Sciatic nerve (tissue), 2 donors: Measurements from ENCODE around the gene PSMD8. TPM values are rescaled to one million over a fixed set of nuclear protein-coding genes. Genes with fewer than 3 reads are reported as not detected.

Experiments
- ATAC-seq: fragments of 200-7000 bp; cut with Tn5 transposase; one replicate; pipeline ENCODE4 v1.9.1; 2020; ENCODE audit warnings: mild to moderate bottlenecking, moderate library complexity
- DNase-seq: peaks from one replicate; pipeline ENCODE4 v3.0.0-alpha.2; 2020; ENCODE audit warnings: low spot score
- intact Hi-C: fragments of 100-400 bp; cut with DNase I; formaldehyde crosslinking; loops from one replicate; pipeline ENCODE4 v1.14.2; 2022
- total RNA-seq: library from RNA; stranded (reverse); fragmentation: NEBNext Ultra II Directional; extraction: Animal tissue kit (Norgen Biotek cat#: 25700); gene quantifications from one replicate; pipeline ENCODE4 v1.2.1, GENCODE V29; 2021
- donor health status: DM: no; HTN: no; CAD: no.
- donor health status: DM: no; HTN: no; CAD: no.

The PSMD8 gene
- total RNA-seq, 1 donor from 2014 or later, result 78.2 TPM

GRCh38 chr19:38385057-38385803 lies 10.9 kb downstream of the PSMD8 start:
- DNase-seq (no peak), ATAC-seq (no peak)
- intact Hi-C loops, result no loop called here

- ATAC-seq, result no peak
- DNase-seq, result no peak
- intact Hi-C loops, result no loop called here
Measured at GRCh38 chr19:38385804-38386257, 11.5 kb downstream of the PSMD8 start.

GRCh38 chr19:38386300-38386970 lies 12.1 kb downstream of the PSMD8 start:
- no peak for ATAC-seq
- DNase-seq, result no peak
- intact Hi-C loops, result no loop called here

GRCh38 chr19:38386971-38387549 lies 12.7 kb downstream of the PSMD8 start:
- ATAC-seq (peak; percentile 4), DNase-seq (peak; percentile 67)
- intact Hi-C loops, result no loop called here

- intact Hi-C loops, result no loop called here
- ATAC-seq, result peak; percentile 81
- DNase-seq, result peak; percentile 91
Measured at GRCh38 chr19:38387550-38388348, 13.4 kb downstream of the PSMD8 start, which contains the start of gene GGN. TSS of gene GGN (minus strand) at chr19:38388034. CDS start at chr19:38387261, 773 bp downstream.

- intact Hi-C loops, result no loop called here
- DNase-seq (no peak), ATAC-seq (peak; percentile 3)
Measured at GRCh38 chr19:38388349-38389100, 14.2 kb downstream of the PSMD8 start, which contains the start of gene SPRED3. TSS of gene SPRED3 (plus strand) at chr19:38388697. CDS start at chr19:38390303, 1,606 bp downstream.

GRCh38 chr19:38389101-38389925 lies 14.9 kb downstream of the PSMD8 start:
- DNase-seq, result no peak

GRCh38 chr19:38389957-38390924 lies 15.9 kb downstream of the PSMD8 start:
- intact Hi-C loops, result no loop called here
- DNase-seq, result no peak
- no peak for ATAC-seq

More at GRCh38 chr19:38389101-38389925, 14.9 kb downstream of the PSMD8 start:
- intact Hi-C loops, result no loop called here
- no peak for ATAC-seq

- intact Hi-C loops, result no loop called here
Measured at GRCh38 chr19:38391911-38392464, 17.6 kb downstream of the PSMD8 start.

GRCh38 chr19:38392707-38393308 lies 18.4 kb downstream of the PSMD8 start:
- DNase-seq, result no peak
- intact Hi-C loops, result no loop called here
- ATAC-seq, result no peak

More at GRCh38 chr19:38391911-38392464, 17.6 kb downstream of the PSMD8 start:
- DNase-seq (no peak), ATAC-seq (no peak)

GRCh38 chr19:38394488-38394887 lies 20.1 kb downstream of the PSMD8 start:
- intact Hi-C loops, result no loop called here
- DNase-seq (no peak), ATAC-seq (no peak)

GRCh38 chr19:38395381-38396114 lies 21.2 kb downstream of the PSMD8 start:
- ATAC-seq, result no peak
- intact Hi-C loops, result no loop called here
- DNase-seq, result no peak

GRCh38 chr19:38399081-38399480 lies 24.7 kb downstream of the PSMD8 start:
- ATAC-seq (no peak), DNase-seq (no peak)
- intact Hi-C loops, result no loop called here

- no peak for DNase-seq
- intact Hi-C loops, result no loop called here
- ATAC-seq, result no peak
Measured at GRCh38 chr19:38399537-38399936, 25.2 kb downstream of the PSMD8 start.

GRCh38 chr19:38400361-38400760 lies 26.0 kb downstream of the PSMD8 start:
- intact Hi-C loops, result loop anchor here (10.0 kb wide), 1 partner anchor 234 kb away; no protein-coding TSS in a partner anchor
- ATAC-seq (no peak), DNase-seq (no peak)
